ENCODE results near the gene SYT15B. TPM values are rescaled to one million over a fixed set of nuclear protein-coding genes. Genes with fewer than 3 reads are reported as not detected.
"Not testable (repeated sequence)": the region's sequence is repeated elsewhere in the genome, so short reads cannot be mapped to it uniquely, and the experiment has no call there.

The SYT15B gene
- total RNA-seq, 1 experiment from 2014 or later: 0.94 TPM

DNA sequence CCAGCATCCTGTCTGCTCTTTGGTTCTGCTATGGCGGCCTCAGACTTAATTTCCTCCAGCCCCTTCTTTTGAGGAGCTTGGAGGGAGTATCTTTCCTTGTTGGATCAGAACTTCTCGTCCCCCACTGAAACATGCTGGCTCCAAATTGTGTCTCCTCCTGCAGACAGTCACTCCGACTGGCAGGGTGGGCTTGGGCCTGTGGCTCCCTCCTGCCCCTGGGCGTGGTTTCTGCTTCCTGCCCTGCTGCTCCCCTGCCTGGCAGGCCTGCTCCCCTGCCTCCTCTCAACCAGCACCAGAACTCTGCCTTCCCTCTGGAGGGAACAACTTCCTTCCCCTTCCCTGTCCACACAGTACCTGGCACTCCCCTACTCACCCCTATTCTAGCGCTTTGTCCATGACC, 3.8 kb upstream of the SYT15B start:
- H3K27me3 ChIP-seq (ENCODE audit: insufficient read depth, low read depth); POLR2A ChIA-PET (ENCODE audit: unreplicated experiment); H2AFZ ChIP-seq; intact Hi-C loops (cut with micrococcal nuclease; ENCODE audit: unreplicated experiment); H3K9me2 ChIP-seq (ENCODE audit: insufficient read depth); H3K79me2 ChIP-seq (ENCODE audit: low read depth); H3K4me3 ChIP-seq; H3K9me3 ChIP-seq (ENCODE audit: insufficient read depth, low read depth); BruUV-seq (replicated peaks); H3K36me3 ChIP-seq (ENCODE audit: low read depth); H3K4me1 ChIP-seq (replicated peaks; ENCODE audit: insufficient read depth); H4K20me1 ChIP-seq (ENCODE audit: insufficient read depth); H3F3A ChIP-seq (ENCODE audit: insufficient read depth, low read depth); DNase-seq; H3K27ac ChIP-seq; H3K4me2 ChIP-seq; CTCF ChIA-PET: not testable (repeated sequence)

- H3K9me3 ChIP-seq (ENCODE audit: insufficient read depth, low read depth); POLR2A ChIA-PET (ENCODE audit: unreplicated experiment); H3K79me2 ChIP-seq (ENCODE audit: low read depth); H3F3A ChIP-seq (ENCODE audit: insufficient read depth, low read depth); H2AFZ ChIP-seq; H3K4me2 ChIP-seq; DNase-seq; CTCF ChIA-PET; H3K36me3 ChIP-seq (ENCODE audit: low read depth); H3K9me2 ChIP-seq (ENCODE audit: insufficient read depth); H3K27me3 ChIP-seq (ENCODE audit: insufficient read depth, low read depth); intact Hi-C loops (cut with micrococcal nuclease; ENCODE audit: unreplicated experiment); H4K20me1 ChIP-seq (ENCODE audit: insufficient read depth); H3K4me1 ChIP-seq (replicated peaks; ENCODE audit: insufficient read depth); H3K4me3 ChIP-seq; H3K27ac ChIP-seq; BruUV-seq (replicated peaks): not testable (repeated sequence)
Observed at GRCh38 chr10:47765232-47765631, 1.8 kb upstream of the SYT15B start.

- H3K4me1 ChIP-seq (replicated peaks; ENCODE audit: insufficient read depth); H3K9me3 ChIP-seq (ENCODE audit: insufficient read depth, low read depth); CTCF ChIA-PET; H3K4me3 ChIP-seq; H3K27me3 ChIP-seq (ENCODE audit: insufficient read depth, low read depth); intact Hi-C loops (cut with micrococcal nuclease; ENCODE audit: unreplicated experiment); H3K27ac ChIP-seq; H3K79me2 ChIP-seq (ENCODE audit: low read depth); H2AFZ ChIP-seq; POLR2A ChIA-PET (ENCODE audit: unreplicated experiment); H3K4me2 ChIP-seq; BruUV-seq (replicated peaks); H3K9me2 ChIP-seq (ENCODE audit: insufficient read depth); H3F3A ChIP-seq (ENCODE audit: insufficient read depth, low read depth); H4K20me1 ChIP-seq (ENCODE audit: insufficient read depth); H3K36me3 ChIP-seq (ENCODE audit: low read depth): not testable (repeated sequence)
- peak in 1 of 2 experiments; percentile 37 for DNase-seq
Observed at GRCh38 chr10:47762674-47763553, 478 bp downstream of the SYT15B start.

DNA sequence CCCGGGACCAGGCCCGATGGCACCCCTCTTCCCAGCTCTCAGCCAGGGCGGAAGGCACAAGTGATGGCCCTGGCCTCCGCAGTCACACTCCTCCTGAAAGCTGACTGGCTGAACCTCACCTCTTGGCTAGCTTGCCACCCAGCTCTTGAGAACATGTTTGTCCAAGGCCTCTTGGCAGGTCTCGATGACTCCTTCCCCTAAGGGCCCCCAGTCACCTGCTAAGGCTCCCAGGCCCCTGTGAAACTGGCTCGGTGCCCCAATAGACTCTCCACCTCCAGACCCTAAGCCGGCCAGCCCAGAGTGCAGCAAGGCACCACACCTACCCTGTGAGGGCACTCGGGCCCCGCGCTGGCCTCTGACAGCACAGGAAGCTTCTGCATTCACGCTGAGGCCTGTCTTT, 4.5 kb downstream of the SYT15B start:
- H3K4me1 ChIP-seq (replicated peaks; ENCODE audit: insufficient read depth); H3K4me3 ChIP-seq; H3K79me2 ChIP-seq (ENCODE audit: low read depth); intact Hi-C loops (cut with micrococcal nuclease; ENCODE audit: unreplicated experiment); CTCF ChIA-PET; H3K4me2 ChIP-seq; H3K27ac ChIP-seq; H4K20me1 ChIP-seq (ENCODE audit: insufficient read depth); BruUV-seq (replicated peaks); H3K27me3 ChIP-seq (ENCODE audit: insufficient read depth, low read depth); H3K9me2 ChIP-seq (ENCODE audit: insufficient read depth); DNase-seq; H3K9me3 ChIP-seq (ENCODE audit: insufficient read depth, low read depth); POLR2A ChIA-PET (ENCODE audit: unreplicated experiment); H2AFZ ChIP-seq; H3K36me3 ChIP-seq (ENCODE audit: low read depth); H3F3A ChIP-seq (ENCODE audit: insufficient read depth, low read depth): not testable (repeated sequence)

DNA sequence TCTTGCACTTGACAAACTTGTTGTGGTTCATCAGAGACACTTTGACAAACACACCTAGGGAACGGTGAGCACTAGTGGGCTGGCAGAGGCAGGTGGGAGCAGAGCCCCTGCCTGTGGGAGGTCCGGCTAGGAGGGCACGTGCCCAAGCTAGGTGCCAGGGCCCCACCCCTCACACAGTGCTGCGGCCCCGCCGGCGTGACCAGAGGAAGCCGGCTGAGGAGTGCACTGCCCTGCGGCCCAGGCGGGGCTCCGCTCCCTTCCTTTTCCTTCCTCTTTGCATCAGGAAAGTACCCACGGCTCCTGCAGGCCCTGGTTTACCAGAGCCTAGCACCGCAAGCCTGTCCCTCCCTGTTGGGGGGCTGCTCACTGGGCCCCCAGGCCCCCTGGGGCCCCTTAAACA, 7.2 kb downstream of the SYT15B start:
- POLR2A ChIA-PET (ENCODE audit: unreplicated experiment); H4K20me1 ChIP-seq (ENCODE audit: insufficient read depth); H3K4me2 ChIP-seq; H3K27me3 ChIP-seq (ENCODE audit: insufficient read depth, low read depth); H3K4me3 ChIP-seq; H3F3A ChIP-seq (ENCODE audit: insufficient read depth, low read depth); H3K79me2 ChIP-seq (ENCODE audit: low read depth); H3K9me2 ChIP-seq (ENCODE audit: insufficient read depth); H2AFZ ChIP-seq; H3K9me3 ChIP-seq (ENCODE audit: insufficient read depth, low read depth); intact Hi-C loops (cut with micrococcal nuclease; ENCODE audit: unreplicated experiment); BruUV-seq (replicated peaks); H3K4me1 ChIP-seq (replicated peaks; ENCODE audit: insufficient read depth); H3K27ac ChIP-seq; H3K36me3 ChIP-seq (ENCODE audit: low read depth); CTCF ChIA-PET; DNase-seq: not testable (repeated sequence)

GRCh38 chr10:47753871-47754270, 9.5 kb downstream of the SYT15B start:
- CTCF ChIA-PET; H3K4me1 ChIP-seq (replicated peaks; ENCODE audit: insufficient read depth); H3K36me3 ChIP-seq (ENCODE audit: low read depth); H2AFZ ChIP-seq; DNase-seq; H3F3A ChIP-seq (ENCODE audit: insufficient read depth, low read depth); H3K9me3 ChIP-seq (ENCODE audit: insufficient read depth, low read depth); H3K27me3 ChIP-seq (ENCODE audit: insufficient read depth, low read depth); H4K20me1 ChIP-seq (ENCODE audit: insufficient read depth); H3K4me2 ChIP-seq; H3K4me3 ChIP-seq; intact Hi-C loops (cut with micrococcal nuclease; ENCODE audit: unreplicated experiment); H3K79me2 ChIP-seq (ENCODE audit: low read depth); H3K27ac ChIP-seq; BruUV-seq (replicated peaks); POLR2A ChIA-PET (ENCODE audit: unreplicated experiment); H3K9me2 ChIP-seq (ENCODE audit: insufficient read depth): not testable (repeated sequence)

DNA sequence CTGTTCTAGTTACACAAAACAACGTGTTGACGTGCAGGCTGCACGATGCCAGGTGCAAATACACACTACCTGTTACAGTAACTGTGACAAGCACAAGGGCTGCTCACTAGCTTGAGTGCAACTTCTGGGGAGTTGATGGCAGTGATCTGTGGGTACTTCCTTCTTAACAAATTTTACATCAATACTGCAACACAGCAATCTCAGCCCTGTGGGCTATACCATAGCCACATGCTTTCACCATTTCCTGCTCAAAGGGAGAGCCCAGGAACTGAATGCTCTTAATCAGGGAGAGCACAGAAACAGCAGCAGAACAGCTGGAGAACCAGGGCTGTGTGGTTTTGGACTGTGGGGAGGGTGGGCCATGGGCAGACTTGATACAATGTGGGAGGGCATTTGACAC, 10.2 kb downstream of the SYT15B start:
- H3K4me1 ChIP-seq (replicated peaks; ENCODE audit: insufficient read depth); H3K27me3 ChIP-seq (ENCODE audit: insufficient read depth, low read depth); CTCF ChIA-PET; intact Hi-C loops (cut with micrococcal nuclease; ENCODE audit: unreplicated experiment); DNase-seq; H3K9me2 ChIP-seq (ENCODE audit: insufficient read depth); H4K20me1 ChIP-seq (ENCODE audit: insufficient read depth); H3K36me3 ChIP-seq (ENCODE audit: low read depth); H3K79me2 ChIP-seq (ENCODE audit: low read depth); H3K4me3 ChIP-seq; H3K4me2 ChIP-seq; H3F3A ChIP-seq (ENCODE audit: insufficient read depth, low read depth); H3K9me3 ChIP-seq (ENCODE audit: insufficient read depth, low read depth); BruUV-seq (replicated peaks); H2AFZ ChIP-seq; POLR2A ChIA-PET (ENCODE audit: unreplicated experiment); H3K27ac ChIP-seq: not testable (repeated sequence)
